Inflammatory macrophage treated with lipopolysaccharide for 1 hour (primary cell): ENCODE results near the gene TMEM204.

Experiments used
- DNase-seq, 2 donors: peaks; one replicate each; pipeline ENCODE4 v3.0.0-alpha.2; 2020 to 2022

The TMEM204 gene

DNA sequence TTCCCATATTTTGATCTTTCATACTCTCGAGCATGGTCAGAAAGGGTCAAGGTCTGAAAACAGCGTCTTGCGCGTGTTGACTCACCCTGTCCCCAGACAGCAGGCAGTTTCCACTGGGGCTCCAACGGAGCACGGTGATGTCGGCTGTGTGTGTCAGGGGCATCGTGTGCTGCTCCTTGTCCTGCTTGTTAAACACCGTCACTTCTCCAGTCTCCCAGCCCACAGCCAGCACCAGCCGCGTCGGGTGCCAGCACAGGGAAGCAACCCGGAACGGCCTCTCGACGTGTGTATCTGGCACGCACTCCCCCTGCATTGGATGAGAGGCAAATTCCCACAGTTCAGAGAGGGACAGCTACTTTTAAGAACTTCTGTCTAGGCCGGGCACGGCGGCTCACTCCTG lies 68.8 kb downstream of the TMEM204 start:
- no peak for DNase-seq
